ENCODE measurements around the gene CELF3. TPM values are rescaled to one million over a fixed set of nuclear protein-coding genes. Genes with fewer than 3 reads are reported as not detected.
A peak's percentile ranks its signal among the peaks of the same experiment; 100 is the strongest.

Gene CELF3
- polyA plus RNA-seq, 1 donor from 2014 or later = 89.0 TPM

DNA sequence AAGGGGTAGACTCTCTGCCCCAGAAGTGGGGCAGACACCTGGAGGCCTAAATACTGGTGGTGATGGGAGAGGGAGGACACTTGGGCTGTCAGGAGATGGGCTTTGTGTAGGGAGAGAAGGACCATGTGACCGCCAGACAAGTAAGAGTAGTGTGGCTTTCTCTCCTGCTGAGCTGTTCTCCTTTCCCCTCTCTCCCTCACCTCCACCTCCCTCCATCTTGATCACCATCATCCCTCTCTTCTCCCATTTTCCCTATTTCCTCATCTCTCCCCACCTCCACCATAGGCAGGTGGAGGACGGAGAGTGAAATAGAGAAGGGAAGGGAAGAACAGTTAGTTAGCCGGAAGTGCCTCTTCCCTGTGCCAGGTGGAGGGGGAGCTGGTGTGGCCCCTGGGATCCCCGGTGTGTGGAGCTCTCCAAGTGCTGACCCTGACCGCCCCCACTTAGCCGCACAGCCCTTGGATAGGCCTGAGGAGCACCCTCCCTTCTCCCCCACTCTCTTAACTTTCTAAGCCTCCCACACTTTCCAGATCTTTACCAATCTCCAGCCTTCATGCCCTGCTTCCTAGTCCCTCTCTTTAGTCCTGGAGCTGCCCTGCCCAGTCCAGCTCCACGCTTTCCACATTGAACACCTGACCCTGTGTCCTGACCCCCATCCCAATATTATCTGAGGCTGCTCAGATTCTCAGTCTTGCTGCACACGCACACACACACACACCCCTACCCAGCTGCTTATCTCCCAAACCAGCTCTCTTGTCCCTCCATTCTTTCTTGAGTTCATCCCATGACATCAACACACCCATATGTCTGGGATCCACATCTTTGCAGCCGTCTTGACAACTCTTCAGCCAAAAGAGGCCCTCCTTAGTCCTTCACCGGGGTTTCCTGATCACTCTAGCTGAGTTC is 1.5 kb downstream of the CELF3 start:
- Histone ChIP-seq H3K27me3 (ENCODE audit: insufficient read depth, low read depth, low read length) (no peaks in the 10 kb centered on the region), H3K79me2 (replicated peaks; ENCODE audit: insufficient read depth, low read length) (peaks cover 70% of the 10 kb centered on the region), H3K27ac (ENCODE audit: low read length) (peak overlapping the region; percentile 99), H4K20me1 (ENCODE audit: insufficient read depth) (no peaks in the 10 kb centered on the region), H3F3A (ENCODE audit: insufficient read depth, low read length, poor library complexity, severe bottlenecking) (peaks cover 6% of the 10 kb centered on the region), H3K9me3 (ENCODE audit: low read length) (no peaks in the 10 kb centered on the region), H3K36me3 (ENCODE audit: insufficient read depth, low read length) (peaks cover 11% of the 10 kb centered on the region), H3K9ac (ENCODE audit: low read length) (peak overlapping the region; percentile 94), H3K4me2 (ENCODE audit: low read length) (peak overlapping the region; percentile 92), H3K4me3 (ENCODE audit: low read length) (peak overlapping the region; percentile 72), H2AFZ (ENCODE audit: low read depth, low read length) (no peak overlapping the region), H3K9me2 (ENCODE audit: insufficient read depth, low read length) (no peaks in the 10 kb centered on the region)
- TF ChIP-seq MXI1 (conservative IDR thresholded peaks at IDR 0.05; ENCODE audit: poor library complexity, severe bottlenecking) = peak; percentile 8
- TF ChIP-seq, protein P1, sequence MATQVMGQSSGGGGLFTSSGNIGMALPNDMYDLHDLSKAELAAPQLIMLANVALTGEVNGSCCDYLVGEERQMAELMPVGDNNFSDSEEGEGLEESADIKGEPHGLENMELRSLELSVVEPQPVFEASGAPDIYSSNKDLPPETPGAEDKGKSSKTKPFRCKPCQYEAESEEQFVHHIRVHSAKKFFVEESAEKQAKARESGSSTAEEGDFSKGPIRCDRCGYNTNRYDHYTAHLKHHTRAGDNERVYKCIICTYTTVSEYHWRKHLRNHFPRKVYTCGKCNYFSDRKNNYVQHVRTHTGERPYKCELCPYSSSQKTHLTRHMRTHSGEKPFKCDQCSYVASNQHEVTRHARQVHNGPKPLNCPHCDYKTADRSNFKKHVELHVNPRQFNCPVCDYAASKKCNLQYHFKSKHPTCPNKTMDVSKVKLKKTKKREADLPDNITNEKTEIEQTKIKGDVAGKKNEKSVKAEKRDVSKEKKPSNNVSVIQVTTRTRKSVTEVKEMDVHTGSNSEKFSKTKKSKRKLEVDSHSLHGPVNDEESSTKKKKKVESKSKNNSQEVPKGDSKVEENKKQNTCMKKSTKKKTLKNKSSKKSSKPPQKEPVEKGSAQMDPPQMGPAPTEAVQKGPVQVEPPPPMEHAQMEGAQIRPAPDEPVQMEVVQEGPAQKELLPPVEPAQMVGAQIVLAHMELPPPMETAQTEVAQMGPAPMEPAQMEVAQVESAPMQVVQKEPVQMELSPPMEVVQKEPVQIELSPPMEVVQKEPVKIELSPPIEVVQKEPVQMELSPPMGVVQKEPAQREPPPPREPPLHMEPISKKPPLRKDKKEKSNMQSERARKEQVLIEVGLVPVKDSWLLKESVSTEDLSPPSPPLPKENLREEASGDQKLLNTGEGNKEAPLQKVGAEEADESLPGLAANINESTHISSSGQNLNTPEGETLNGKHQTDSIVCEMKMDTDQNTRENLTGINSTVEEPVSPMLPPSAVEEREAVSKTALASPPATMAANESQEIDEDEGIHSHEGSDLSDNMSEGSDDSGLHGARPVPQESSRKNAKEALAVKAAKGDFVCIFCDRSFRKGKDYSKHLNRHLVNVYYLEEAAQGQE (IDR thresholded peaks at IDR 0.05; ENCODE audit: borderline replicate concordance) = no peak
- TF ChIP-seq, protein P2, sequence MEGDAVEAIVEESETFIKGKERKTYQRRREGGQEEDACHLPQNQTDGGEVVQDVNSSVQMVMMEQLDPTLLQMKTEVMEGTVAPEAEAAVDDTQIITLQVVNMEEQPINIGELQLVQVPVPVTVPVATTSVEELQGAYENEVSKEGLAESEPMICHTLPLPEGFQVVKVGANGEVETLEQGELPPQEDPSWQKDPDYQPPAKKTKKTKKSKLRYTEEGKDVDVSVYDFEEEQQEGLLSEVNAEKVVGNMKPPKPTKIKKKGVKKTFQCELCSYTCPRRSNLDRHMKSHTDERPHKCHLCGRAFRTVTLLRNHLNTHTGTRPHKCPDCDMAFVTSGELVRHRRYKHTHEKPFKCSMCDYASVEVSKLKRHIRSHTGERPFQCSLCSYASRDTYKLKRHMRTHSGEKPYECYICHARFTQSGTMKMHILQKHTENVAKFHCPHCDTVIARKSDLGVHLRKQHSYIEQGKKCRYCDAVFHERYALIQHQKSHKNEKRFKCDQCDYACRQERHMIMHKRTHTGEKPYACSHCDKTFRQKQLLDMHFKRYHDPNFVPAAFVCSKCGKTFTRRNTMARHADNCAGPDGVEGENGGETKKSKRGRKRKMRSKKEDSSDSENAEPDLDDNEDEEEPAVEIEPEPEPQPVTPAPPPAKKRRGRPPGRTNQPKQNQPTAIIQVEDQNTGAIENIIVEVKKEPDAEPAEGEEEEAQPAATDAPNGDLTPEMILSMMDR (IDR thresholded peaks at IDR 0.05; ENCODE audit: poor library complexity, severe bottlenecking) = no peak

DNA sequence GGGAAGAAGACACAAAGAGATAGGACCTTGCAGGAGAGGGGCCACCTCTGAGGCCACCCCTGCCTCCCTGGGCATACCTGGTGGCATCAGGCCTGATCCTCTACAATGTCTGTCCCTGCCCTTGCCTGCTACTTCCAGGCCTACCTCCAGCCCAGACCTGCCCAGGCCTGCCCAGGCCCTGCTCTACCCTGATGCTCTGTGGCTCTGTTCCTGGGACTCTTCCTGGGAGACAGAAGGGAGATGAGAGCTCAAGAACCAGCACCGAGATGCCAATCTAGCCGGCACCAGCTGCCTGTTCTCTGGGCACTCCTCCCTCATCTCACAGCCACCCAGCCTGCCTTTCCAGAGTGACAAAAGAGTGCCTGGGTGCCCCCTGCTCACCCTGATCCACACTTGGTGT is 2.7 kb downstream of the CELF3 start:
- Histone ChIP-seq H3K27me3 (ENCODE audit: insufficient read depth, low read depth, low read length) (no peaks in the 10 kb centered on the region), H3K4me3 (ENCODE audit: low read length) (peak overlapping the region; percentile 72), H3K4me2 (ENCODE audit: low read length) (peak overlapping the region; percentile 92), H3K9me2 (ENCODE audit: insufficient read depth, low read length) (no peaks in the 10 kb centered on the region), H3K9me3 (ENCODE audit: low read length) (no peaks in the 10 kb centered on the region), H3F3A (ENCODE audit: insufficient read depth, low read length, poor library complexity, severe bottlenecking) (peaks cover 6% of the 10 kb centered on the region), H3K79me2 (replicated peaks; ENCODE audit: insufficient read depth, low read length) (peaks cover 82% of the 10 kb centered on the region), H4K20me1 (ENCODE audit: insufficient read depth) (no peaks in the 10 kb centered on the region), H2AFZ (ENCODE audit: low read depth, low read length) (no peak overlapping the region), H3K9ac (ENCODE audit: low read length) (peak overlapping the region; percentile 94), H3K36me3 (ENCODE audit: insufficient read depth, low read length) (peaks cover 11% of the 10 kb centered on the region), H3K27ac (ENCODE audit: low read length) (peak overlapping the region; percentile 99)
- TF ChIP-seq SMC3 (conservative IDR thresholded peaks at IDR 0.05; ENCODE audit: poor library complexity) (no peak), EP300 (conservative IDR thresholded peaks at IDR 0.05; ENCODE audit: poor library complexity, severe bottlenecking) (no peak), POLR2AphosphoS5 (IDR thresholded peaks at IDR 0.05) (no peak), MXI1 (conservative IDR thresholded peaks at IDR 0.05; ENCODE audit: poor library complexity, severe bottlenecking) (no peak), EZH2 (IDR thresholded peaks at IDR 0.05; ENCODE audit: borderline replicate concordance, insufficient read depth, low read length, poor library complexity, severe bottlenecking) (no peak), RAD21 (conservative IDR thresholded peaks at IDR 0.05) (no peak), TAF1 (IDR thresholded peaks at IDR 0.05; ENCODE audit: low read depth) (no peak)
- TF ChIP-seq, protein P1 (IDR thresholded peaks at IDR 0.05; ENCODE audit: borderline replicate concordance) = no peak
- TF ChIP-seq, protein P2 (IDR thresholded peaks at IDR 0.05; ENCODE audit: poor library complexity, severe bottlenecking) = no peak
